Measurements from ENCODE around the gene APOA1.

The APOA1 gene

GRCh38 chr11:116833816-116834534 is 3.4 kb downstream of the APOA1 start:
- peaks cover 16% of the 10 kb centered on the region; the same call in 1 of the 2 replicates for H3K4me1 ChIP-seq (ENCODE audit: insufficient read depth, low read length)
- no peak overlapping the region for H3K9ac ChIP-seq (ENCODE audit: low read depth, low read length)
- H3K36me3 ChIP-seq (ENCODE audit: insufficient read depth, low read length): no peaks in the 10 kb centered on the region
- H3K9me3 ChIP-seq (ENCODE audit: control insufficient read depth, insufficient read depth, low read length): no peaks in the 10 kb centered on the region

GRCh38 chr11:116833491-116833815 is 4.0 kb downstream of the APOA1 start:
- Histone ChIP-seq H3K36me3 (ENCODE audit: insufficient read depth, low read length) (no peaks in the 10 kb centered on the region), H3K9ac (ENCODE audit: low read depth, low read length) (no peak overlapping the region), H3K4me1 (ENCODE audit: insufficient read depth, low read length) (peaks cover 16% of the 10 kb centered on the region; the same call in 1 of the 2 replicates), H3K9me3 (ENCODE audit: control insufficient read depth, insufficient read depth, low read length) (no peaks in the 10 kb centered on the region)

GRCh38 chr11:116832350-116833290 is 4.8 kb downstream of the APOA1 start:
- Histone ChIP-seq H3K4me1 (ENCODE audit: insufficient read depth, low read length) (peaks cover 9% of the 10 kb centered on the region; the same call in 1 of the 2 replicates), H3K9ac (ENCODE audit: low read depth, low read length) (no peak overlapping the region), H3K36me3 (ENCODE audit: insufficient read depth, low read length) (no peaks in the 10 kb centered on the region), H3K9me3 (ENCODE audit: control insufficient read depth, insufficient read depth, low read length) (no peaks in the 10 kb centered on the region)

- H3K9me3 ChIP-seq (ENCODE audit: control insufficient read depth, insufficient read depth, low read length): no peaks in the 10 kb centered on the region
- H3K4me1 ChIP-seq (ENCODE audit: insufficient read depth, low read length): peaks cover 6% of the 10 kb centered on the region; the same call in 1 of the 2 replicates
These were observed 5.6 kb downstream of the APOA1 start for GRCh38 chr11:116831790-116832349.

GRCh38 chr11:116830184-116830912 is 7.1 kb downstream of the APOA1 start:
- Histone ChIP-seq H3K36me3 (ENCODE audit: insufficient read depth, low read length) (no peaks in the 10 kb centered on the region), H3K9ac (ENCODE audit: low read depth, low read length) (no peak overlapping the region), H3K4me1 (ENCODE audit: insufficient read depth, low read length) (peaks cover 6% of the 10 kb centered on the region; the same call in 1 of the 2 replicates), H3K9me3 (ENCODE audit: control insufficient read depth, insufficient read depth, low read length) (no peaks in the 10 kb centered on the region)

More at GRCh38 chr11:116831790-116832349, 5.6 kb downstream of the APOA1 start:
- no peak overlapping the region for H3K9ac ChIP-seq (ENCODE audit: low read depth, low read length)
- H3K36me3 ChIP-seq (ENCODE audit: insufficient read depth, low read length): no peaks in the 10 kb centered on the region

- peaks cover 6% of the 10 kb centered on the region; the same call in 1 of the 2 replicates for H3K4me1 ChIP-seq (ENCODE audit: insufficient read depth, low read length)
- H3K9me3 ChIP-seq (ENCODE audit: control insufficient read depth, insufficient read depth, low read length): no peaks in the 10 kb centered on the region
- H3K36me3 ChIP-seq (ENCODE audit: insufficient read depth, low read length): no peaks in the 10 kb centered on the region
- H3K9ac ChIP-seq (ENCODE audit: low read depth, low read length): no peak within 1 kb of the TSS
These were observed 7.8 kb downstream of the APOA1 start, which contains the start of gene APOC3 for GRCh38 chr11:116829525-116830183. APOC3 (plus strand) TSS chr11:116829907; CDS start chr11:116830583, 676 bp downstream.

GRCh38 chr11:116828632-116829524 is 8.5 kb downstream of the APOA1 start:
- H3K9ac ChIP-seq (ENCODE audit: low read depth, low read length): no peak overlapping the region
- H3K36me3 ChIP-seq (ENCODE audit: insufficient read depth, low read length): no peaks in the 10 kb centered on the region
- H3K9me3 ChIP-seq (ENCODE audit: control insufficient read depth, insufficient read depth, low read length): no peaks in the 10 kb centered on the region
- H3K4me1 ChIP-seq (ENCODE audit: insufficient read depth, low read length): peaks cover 6% of the 10 kb centered on the region; the same call in 1 of the 2 replicates

- H3K36me3 ChIP-seq (ENCODE audit: insufficient read depth, low read length): no peaks in the 10 kb centered on the region
- peaks cover 6% of the 10 kb centered on the region; the same call in 1 of the 2 replicates for H3K4me1 ChIP-seq (ENCODE audit: insufficient read depth, low read length)
- no peak overlapping the region for H3K9ac ChIP-seq (ENCODE audit: low read depth, low read length)
- H3K9me3 ChIP-seq (ENCODE audit: control insufficient read depth, insufficient read depth, low read length): no peaks in the 10 kb centered on the region
These were observed 10.0 kb downstream of the APOA1 start for GRCh38 chr11:116827461-116827860.

- no peak overlapping the region for H3K9ac ChIP-seq (ENCODE audit: low read depth, low read length)
- peaks cover 6% of the 10 kb centered on the region; the same call in 1 of the 2 replicates for H3K4me1 ChIP-seq (ENCODE audit: insufficient read depth, low read length)
- no peaks in the 10 kb centered on the region for H3K36me3 ChIP-seq (ENCODE audit: insufficient read depth, low read length)
- H3K9me3 ChIP-seq (ENCODE audit: control insufficient read depth, insufficient read depth, low read length): no peaks in the 10 kb centered on the region
These were observed 10.5 kb downstream of the APOA1 start for GRCh38 chr11:116826751-116827431.

GRCh38 chr11:116825854-116826750 is 11.3 kb downstream of the APOA1 start:
- Histone ChIP-seq H3K4me1 (ENCODE audit: insufficient read depth, low read length) (peaks cover 6% of the 10 kb centered on the region; the same call in 1 of the 2 replicates), H3K9me3 (ENCODE audit: control insufficient read depth, insufficient read depth, low read length) (no peaks in the 10 kb centered on the region), H3K36me3 (ENCODE audit: insufficient read depth, low read length) (no peaks in the 10 kb centered on the region), H3K9ac (ENCODE audit: low read depth, low read length) (no peak overlapping the region)

- Histone ChIP-seq H3K36me3 (ENCODE audit: insufficient read depth, low read length) (no peaks in the 10 kb centered on the region), H3K9ac (ENCODE audit: low read depth, low read length) (no peak overlapping the region), H3K4me1 (ENCODE audit: insufficient read depth, low read length) (peaks cover 6% of the 10 kb centered on the region; the same call in 1 of the 2 replicates), H3K9me3 (ENCODE audit: control insufficient read depth, insufficient read depth, low read length) (no peaks in the 10 kb centered on the region)
These were observed 12.0 kb downstream of the APOA1 start for GRCh38 chr11:116825434-116825833.

All from ES-I3 (cell line).